K562 (cell line): ENCODE data around the gene ZNF236. TPM values are rescaled to one million over a fixed set of nuclear protein-coding genes. Genes with fewer than 3 reads are reported as not detected.

Experiments
- ARID3B ChIP-seq: fragments of 250-450 bp; sonication (Bioruptor Pico); IDR thresholded peaks from 2 replicates; pipeline ENCODE4 v1.4.0; 2020; ENCODE audit warnings: borderline replicate concordance
- EZH2 ChIP-seq: IDR thresholded peaks from 2 replicates; pipeline ENCODE4 v1.6.1; 2012; ENCODE audit warnings: low read depth, mild to moderate bottlenecking, inconsistent platforms, low read length, borderline replicate concordance
- NCOA4 ChIP-seq: fragments of 450-650 bp; IDR thresholded peaks from 2 replicates; pipeline ENCODE4 v1.6.1; 2018; ENCODE audit warnings: mild to moderate bottlenecking; ENCODE audit not compliant: partially characterized antibody
- REST ChIP-seq, 2 experiments: fragments of 450-650 bp; formaldehyde crosslinking in 1 of 2; IDR thresholded peaks; 2 replicates each; pipeline versions ENCODE4 v1.4.0 to v1.6.1; 2014 to 2020; ENCODE audit warnings: mild to moderate bottlenecking in 2 of 2, borderline replicate concordance in 1 of 2, low read depth in 1 of 2
- SRSF1 ChIP-seq: fragments of 200-400 bp; formaldehyde crosslinking; IDR thresholded peaks from 2 replicates; pipeline ENCODE4 v1.6.1; 2017; ENCODE audit warnings: mild to moderate bottlenecking, low read depth, low read length, moderate library complexity
- TBL1XR1 ChIP-seq, 2 experiments: IDR thresholded peaks; 2 replicates each; pipeline ENCODE4 v1.6.1; 2012; ENCODE audit warnings: improper control_type of control experiment in 2 of 2, low read length in 2 of 2, mild to moderate bottlenecking in 1 of 2
- ZNF766 ChIP-seq: fragments of 200-800 bp; sonication (Bioruptor generic); conservative IDR thresholded peaks from 2 replicates; pipeline ENCODE4 v1.6.1; 2016; ENCODE audit warnings: missing genetic modification characterization, missing compliant biosample characterization
- polyA plus RNA-seq, 8 experiments: library from polyadenylated mRNA; depleted of rRNA in 4 of 8; stranded (reverse) in 5 of 8; unstranded in 3 of 8; fragments of >200 nt; fragmentation: Nextera tagmentation in 2 of 8; fragmentation: Illumina TruSeq in 1 of 8; extraction: Ambion mirVana in 2 of 8; extraction: Trizol in 1 of 8; gene quantifications; 2 replicates each; pipeline versions ENCODE4 v1.2.1 to v1.2.3, GENCODE V29; 2011 to 2014; ENCODE audit warnings: inconsistent platforms in 1 of 8, missing spikeins in 1 of 8
- total RNA-seq, 7 experiments: library from RNA; depleted of rRNA in 6 of 7; stranded (reverse); fragments of >200 nt in 6 of 7; fragmentation: Illumina TruSeq in 2 of 7; extraction: Trizol in 2 of 7; gene quantifications; 2 replicates each; pipeline versions ENCODE4 v1.2.1 to v1.2.3, GENCODE V29; 2011 to 2021; ENCODE audit warnings: low replicate concordance in 1 of 7

ZNF236 gene
- total and polyA plus RNA-seq, 9 of the 15 experiments (the other 6 are each of a cell fraction or from before 2014, with no cell fraction given): 0.35 to 8.7 (median 3.4) TPM

- no peak for TF ChIP-seq REST (IDR thresholded peaks at IDR 0.05; ENCODE audit: borderline replicate concordance)
- no peak for TF ChIP-seq REST (CRISPR knock-in tag; IDR thresholded peaks at IDR 0.05; ENCODE audit: low read depth)
- no peak for TF ChIP-seq TBL1XR1 (IDR thresholded peaks at IDR 0.05; ENCODE audit: low read length in 2 of 2)
- no peak for TF ChIP-seq SRSF1
- no peak for TF ChIP-seq ZNF766
- TF ChIP-seq NCOA4: no peak
- no peak for TF ChIP-seq EZH2
- TF ChIP-seq ARID3B (CRISPR knock-in tag): no peak
Measured at GRCh38 chr18:76988031-76988826, 165.9 kb downstream of the ZNF236 start (continued).
